HEK293T (cell line): ENCODE measurements around the gene ERCC1.

ENCODE experiments used
- CTCF ChIA-PET: fragments of 350-600 bp; formaldehyde crosslinking; extraction: SDS; loops from one replicate; lab custom pipeline; 2021; ENCODE audit warnings: antibody characterized with exemption, inconsistent platforms; lab: Yijun Ruan, JAX
- POLR2A ChIA-PET: fragments of 350-600 bp; formaldehyde crosslinking; extraction: SDS; loops from one replicate; lab custom pipeline; 2020; ENCODE audit warnings: antibody characterized with exemption, inconsistent platforms; lab: Yijun Ruan, JAX
- DNase-seq: peaks from one replicate; pipeline ENCODE4 v3.0.0; 2012; ENCODE audit warnings: mixed read lengths; ENCODE audit errors: extremely low spot score
- ARNT ChIP-seq: fragments of 450-650 bp; IDR thresholded peaks from 2 replicates; pipeline ENCODE4 v1.6.1; 2017; ENCODE audit warnings: mild to moderate bottlenecking
- BHLHE40 ChIP-seq: fragments of 450-650 bp; IDR thresholded peaks from 2 replicates; pipeline ENCODE4 v1.6.1; 2016; ENCODE audit warnings: mild to moderate bottlenecking, moderate library complexity, borderline replicate concordance
- CTBP1 ChIP-seq: fragments of 450-650 bp; IDR thresholded peaks from 2 replicates; pipeline ENCODE4 v1.6.1; 2016; ENCODE audit warnings: borderline replicate concordance
- ELF4 ChIP-seq: fragments of 450-650 bp; IDR thresholded peaks from 2 replicates; pipeline ENCODE4 v1.6.1; 2017; ENCODE audit warnings: antibody characterized with exemption
- FOXA1 ChIP-seq: fragments of 450-650 bp; IDR thresholded peaks from 2 replicates; pipeline ENCODE4 v1.6.1; 2016; ENCODE audit warnings: mild to moderate bottlenecking
- FOXK2 ChIP-seq: fragments of 450-650 bp; IDR thresholded peaks from 2 replicates; pipeline ENCODE4 v1.6.1; 2016; ENCODE audit warnings: mild to moderate bottlenecking
- FOXM1 ChIP-seq: fragments of 450-650 bp; IDR thresholded peaks from 2 replicates; pipeline ENCODE4 v1.6.1; 2017; ENCODE audit warnings: mild to moderate bottlenecking, borderline replicate concordance
- HDGF ChIP-seq: fragments of 450-650 bp; IDR thresholded peaks from 2 replicates; pipeline ENCODE4 v1.6.1; 2017; ENCODE audit warnings: antibody characterized with exemption, borderline replicate concordance
- L3MBTL2 ChIP-seq: fragments of 450-650 bp; conservative IDR thresholded peaks from 2 replicates; pipeline ENCODE4 v1.6.1; 2016; ENCODE audit warnings: mild to moderate bottlenecking
- LEF1 ChIP-seq: fragments of 450-650 bp; IDR thresholded peaks from 2 replicates; pipeline ENCODE4 v1.6.1; 2017; ENCODE audit warnings: mild to moderate bottlenecking, borderline replicate concordance
- NFRKB ChIP-seq: fragments of 450-650 bp; IDR thresholded peaks from 2 replicates; pipeline ENCODE4 v1.6.1; 2016; ENCODE audit warnings: mild to moderate bottlenecking, moderate library complexity
- PKNOX1 ChIP-seq: fragments of 450-650 bp; IDR thresholded peaks from 2 replicates; pipeline ENCODE4 v1.6.1; 2016
- SP1 ChIP-seq: fragments of 450-650 bp; IDR thresholded peaks from 2 replicates; pipeline ENCODE4 v1.6.1; 2017
- SUZ12 ChIP-seq: fragments of 450-650 bp; IDR thresholded peaks from 2 replicates; pipeline ENCODE4 v1.6.1; 2016; ENCODE audit warnings: mild to moderate bottlenecking
- TARDBP ChIP-seq: fragments of 450-650 bp; IDR thresholded peaks from 2 replicates; pipeline ENCODE4 v1.6.1; 2016
- ZNF384 ChIP-seq: fragments of 450-650 bp; IDR thresholded peaks from 2 replicates; pipeline ENCODE4 v1.6.1; 2016

Gene ERCC1

DNA sequence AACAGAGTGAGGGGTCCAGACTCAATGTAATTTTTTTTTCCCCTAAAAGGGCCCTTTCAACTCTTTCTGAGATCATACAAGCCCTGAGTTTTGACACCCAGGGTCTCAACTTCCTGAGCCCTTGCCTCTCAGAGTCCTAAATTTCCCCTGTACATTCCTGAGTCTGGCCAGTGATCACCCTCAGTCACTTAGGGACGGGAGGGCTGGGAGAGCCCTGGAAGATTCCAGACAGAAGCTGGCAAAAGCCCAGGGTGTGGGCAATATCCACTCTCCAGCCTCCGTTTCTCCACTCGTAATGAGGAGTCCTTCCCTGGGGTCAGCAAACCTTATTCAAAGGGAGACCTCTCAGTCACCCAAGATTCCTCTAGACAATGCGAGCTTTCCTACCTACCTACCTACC lies 20.4 kb downstream of the ERCC1 start:
- POLR2A ChIA-PET = interaction anchor here (0.8 to 2.1 kb wide), 6 partner anchors 12 to 238 kb away, joined by 3 to 9 read pairs (median 6); partner anchors contain the start of gene ERCC1
- no peak for TF ChIP-seq CTBP1
- no peak for TF ChIP-seq FOXK2
- TF ChIP-seq SP1 = no peak
- TF ChIP-seq ZNF384 = no peak
- no peak for TF ChIP-seq SUZ12
- TF ChIP-seq FOXA1 = no peak
- no peak for TF ChIP-seq HDGF
- TF ChIP-seq L3MBTL2 = no peak
- TF ChIP-seq ARNT = no peak
- no peak for TF ChIP-seq BHLHE40
- TF ChIP-seq TARDBP = no peak
- TF ChIP-seq ELF4 = no peak
- no peak for TF ChIP-seq PKNOX1
- DNase-seq = no peak
- CTCF ChIA-PET = interaction anchor here (0.5 to 1.3 kb wide), 8 partner anchors 9 to 364 kb away, joined by 3 to 8 read pairs (median 4); partner anchors contain the start of gene CLASRP

- DNase-seq = peak; percentile 78
- TF ChIP-seq FOXK2 (no peak), TARDBP (no peak), SP1 (no peak), ARNT (no peak), BHLHE40 (no peak), CTBP1 (no peak), SUZ12 (no peak), ZNF384 (no peak), L3MBTL2 (no peak), LEF1 (no peak), FOXA1 (no peak), ELF4 (no peak), PKNOX1 (no peak), FOXM1 (no peak), HDGF (no peak), NFRKB (no peak)
- POLR2A ChIA-PET = interaction anchor here (0.8 to 1.5 kb wide), 7 partner anchors 22 to 239 kb away, joined by 3 to 9 read pairs (median 3); no protein-coding TSS in a partner anchor
- CTCF ChIA-PET = interaction anchor here (0.6 to 1.7 kb wide), 14 partner anchors 8 to 364 kb away, joined by 3 to 10 read pairs (median 4); partner anchors contain the start of gene CLASRP
These were observed 21.2 kb downstream of the ERCC1 start for GRCh38 chr19:45402298-45403061.

DNA sequence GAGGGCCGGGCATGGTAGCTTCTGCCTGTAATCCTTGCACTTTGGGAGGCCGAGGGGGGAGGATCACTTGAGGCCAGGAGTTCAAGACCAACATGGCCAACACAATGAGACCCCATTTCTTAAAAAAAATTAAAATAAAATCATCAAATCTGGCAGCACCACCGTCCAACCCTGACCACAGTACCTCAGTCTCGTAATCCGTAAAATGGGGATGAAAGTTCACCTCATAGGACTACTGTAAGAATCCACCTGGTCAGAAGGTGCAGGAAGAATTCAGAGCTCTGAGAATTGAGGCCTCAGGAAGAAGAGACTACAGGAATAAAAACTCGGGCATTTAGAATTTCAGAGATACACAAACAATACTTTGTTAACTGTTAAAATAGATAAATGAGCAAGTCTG lies 21.9 kb downstream of the ERCC1 start:
- ChIA-PET CTCF (interaction anchor here (0.7 to 1.7 kb wide), 8 partner anchors 11 to 310 kb away, joined by 3 to 10 read pairs (median 4); no protein-coding TSS in a partner anchor), POLR2A (interaction anchor here (1.0 to 1.5 kb wide), 4 partner anchors 23 to 84 kb away, joined by 3 to 9 read pairs (median 4); no protein-coding TSS in a partner anchor)
- DNase-seq = no peak
- TF ChIP-seq L3MBTL2 (no peak), FOXA1 (no peak), NFRKB (no peak), FOXM1 (no peak), ARNT (no peak), BHLHE40 (no peak), SUZ12 (no peak), SP1 (no peak), PKNOX1 (no peak), ELF4 (no peak)

DNA sequence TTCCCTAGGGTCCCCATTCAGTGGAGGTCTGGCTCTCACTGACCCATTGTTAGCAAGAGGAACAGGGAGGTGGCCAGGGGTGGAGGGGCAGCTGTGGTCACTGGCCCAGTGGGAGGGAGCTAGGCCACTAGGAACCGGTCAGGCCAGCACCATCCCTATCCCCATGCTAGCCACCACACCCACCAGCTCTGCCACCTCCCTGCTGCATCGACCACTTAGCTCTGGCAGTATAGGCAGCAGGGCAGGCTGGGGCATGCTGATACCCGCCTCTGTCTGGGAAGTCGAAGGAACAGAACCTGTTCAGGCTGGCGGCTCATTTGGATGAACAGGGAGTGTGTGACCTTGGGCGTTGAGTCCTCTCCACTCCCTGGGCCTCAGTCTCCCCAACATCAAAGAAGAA lies 23.5 kb downstream of the ERCC1 start:
- ChIA-PET POLR2A (no interaction called here), CTCF (no interaction called here)
- no peak for DNase-seq
- no peak for TF ChIP-seq NFRKB
- no peak for TF ChIP-seq L3MBTL2
- no peak for TF ChIP-seq ARNT
- no peak for TF ChIP-seq SUZ12
- no peak for TF ChIP-seq FOXM1
- no peak for TF ChIP-seq LEF1
- no peak for TF ChIP-seq FOXA1
- TF ChIP-seq BHLHE40 = no peak
- TF ChIP-seq ZNF384 = no peak
- no peak for TF ChIP-seq HDGF
- TF ChIP-seq SP1 = no peak
- no peak for TF ChIP-seq PKNOX1
- TF ChIP-seq CTBP1 = no peak
- no peak for TF ChIP-seq FOXK2
- no peak for TF ChIP-seq TARDBP
- TF ChIP-seq ELF4 = no peak

- CTCF ChIA-PET = no interaction called here
- DNase-seq = no peak
- TF ChIP-seq SP1 (no peak), FOXK2 (no peak), CTBP1 (no peak), ZNF384 (no peak), PKNOX1 (no peak)
- POLR2A ChIA-PET = no interaction called here
These were observed 27.7 kb downstream of the ERCC1 start for GRCh38 chr19:45395821-45396617.
